Measurements from ENCODE around the gene MICAL2. TPM values are rescaled to one million over a fixed set of nuclear protein-coding genes. Genes with fewer than 3 reads are reported as not detected.

The MICAL2 gene
- total RNA-seq, 3 donors from 2014 or later = 263 to 384 (median 312) TPM

DNA sequence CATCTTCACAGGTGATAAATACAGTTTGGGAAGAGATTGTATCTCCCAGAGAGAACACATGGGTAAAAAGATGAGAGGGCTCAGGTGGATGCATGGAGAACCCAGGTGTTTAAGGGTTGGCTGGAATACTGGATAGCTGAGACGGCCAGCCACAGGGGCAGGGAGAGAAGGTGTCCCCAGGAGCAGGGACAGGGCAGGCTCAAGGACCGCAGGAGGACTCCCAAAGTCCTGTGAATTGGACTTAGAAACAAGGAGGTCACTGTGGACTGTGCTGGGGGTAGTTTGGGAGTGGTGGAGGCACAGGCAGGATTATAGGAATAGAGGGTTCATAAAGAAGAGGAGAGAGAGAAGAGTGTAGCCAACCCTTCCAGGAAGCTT lies 163.2 kb downstream of the MICAL2 start:
- TF ChIP-seq, protein P1, sequence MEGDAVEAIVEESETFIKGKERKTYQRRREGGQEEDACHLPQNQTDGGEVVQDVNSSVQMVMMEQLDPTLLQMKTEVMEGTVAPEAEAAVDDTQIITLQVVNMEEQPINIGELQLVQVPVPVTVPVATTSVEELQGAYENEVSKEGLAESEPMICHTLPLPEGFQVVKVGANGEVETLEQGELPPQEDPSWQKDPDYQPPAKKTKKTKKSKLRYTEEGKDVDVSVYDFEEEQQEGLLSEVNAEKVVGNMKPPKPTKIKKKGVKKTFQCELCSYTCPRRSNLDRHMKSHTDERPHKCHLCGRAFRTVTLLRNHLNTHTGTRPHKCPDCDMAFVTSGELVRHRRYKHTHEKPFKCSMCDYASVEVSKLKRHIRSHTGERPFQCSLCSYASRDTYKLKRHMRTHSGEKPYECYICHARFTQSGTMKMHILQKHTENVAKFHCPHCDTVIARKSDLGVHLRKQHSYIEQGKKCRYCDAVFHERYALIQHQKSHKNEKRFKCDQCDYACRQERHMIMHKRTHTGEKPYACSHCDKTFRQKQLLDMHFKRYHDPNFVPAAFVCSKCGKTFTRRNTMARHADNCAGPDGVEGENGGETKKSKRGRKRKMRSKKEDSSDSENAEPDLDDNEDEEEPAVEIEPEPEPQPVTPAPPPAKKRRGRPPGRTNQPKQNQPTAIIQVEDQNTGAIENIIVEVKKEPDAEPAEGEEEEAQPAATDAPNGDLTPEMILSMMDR (IDR thresholded peaks at IDR 0.05) = no peak
- no peaks in the 10 kb centered on the region for H3K4me1 ChIP-seq (ENCODE audit: low read depth)
- ATAC-seq (no peak), DNase-seq (no peak)
- H3K9me3 ChIP-seq = no peaks in the 10 kb centered on the region
- H3K4me3 ChIP-seq = no peak overlapping the region
- intact Hi-C loops (cut with DNase I, micrococcal nuclease) = no loop called here
- no peaks in the 10 kb centered on the region for H3K36me3 ChIP-seq (ENCODE audit: low read depth)

DNA sequence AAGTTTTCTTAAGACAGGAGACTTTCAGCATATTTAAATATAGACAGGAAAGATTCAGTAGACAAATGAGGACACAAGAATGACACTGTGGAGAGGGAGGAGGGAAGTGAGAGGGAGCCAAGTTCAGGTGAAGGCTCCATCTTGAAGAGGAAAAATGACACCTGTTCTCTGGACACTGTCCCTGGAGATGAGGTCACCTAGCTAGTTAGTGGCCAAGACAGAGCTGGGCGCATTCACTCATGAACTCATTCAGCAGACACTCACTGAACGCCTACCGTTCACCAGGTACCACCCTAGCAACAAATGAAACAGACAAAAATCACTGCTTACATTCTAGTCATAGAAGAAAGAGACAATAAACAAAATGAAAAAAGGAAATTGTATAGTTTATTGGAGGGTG lies 163.7 kb downstream of the MICAL2 start:
- Histone ChIP-seq H3K4me1 (ENCODE audit: low read depth) (no peaks in the 10 kb centered on the region), H3K4me3 (no peak overlapping the region), H3K9me3 (no peaks in the 10 kb centered on the region), H3K36me3 (ENCODE audit: low read depth) (no peaks in the 10 kb centered on the region)
- TF ChIP-seq, protein P1 (IDR thresholded peaks at IDR 0.05) = no peak
- ATAC-seq (no peak), DNase-seq (no peak)
- intact Hi-C loops (cut with DNase I, micrococcal nuclease) = no loop called here

DNA sequence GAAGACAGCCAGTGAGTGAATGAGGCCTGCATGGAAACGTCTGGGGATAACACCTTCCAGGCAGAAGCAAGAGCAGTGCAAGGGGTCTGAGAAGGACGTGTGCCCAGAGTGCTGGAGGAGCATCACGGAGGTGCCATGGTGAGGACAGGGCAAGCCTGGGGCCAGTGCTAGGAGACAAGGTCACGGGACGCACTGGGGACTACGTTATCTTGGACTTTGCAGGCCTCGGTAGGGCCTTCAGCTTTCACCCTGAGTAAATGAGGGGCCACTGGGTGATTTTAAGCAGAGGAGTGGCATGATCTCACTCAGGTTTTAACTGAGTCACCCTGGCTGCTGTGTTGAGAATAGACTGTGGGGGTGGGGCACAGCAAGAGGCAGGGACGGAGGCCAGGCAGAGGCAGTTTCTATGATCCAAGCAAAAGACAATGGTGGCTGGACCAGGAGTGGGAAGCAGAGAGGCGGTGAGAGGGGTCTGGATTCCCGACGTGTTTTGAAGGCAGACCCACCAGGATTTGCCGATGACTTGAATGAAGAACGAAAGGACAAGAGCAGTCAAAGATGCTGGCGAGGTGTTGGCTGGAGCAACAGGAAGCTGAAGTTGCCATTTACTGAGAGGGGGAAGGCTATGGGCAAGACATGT lies 164.3 kb downstream of the MICAL2 start:
- no peak for ATAC-seq
- DNase-seq = no peak
- TF ChIP-seq, protein P1 (IDR thresholded peaks at IDR 0.05) = no peak
- Histone ChIP-seq H3K9me3 (no peaks in the 10 kb centered on the region), H3K4me3 (no peak overlapping the region), H3K36me3 (ENCODE audit: low read depth) (no peaks in the 10 kb centered on the region), H3K4me1 (ENCODE audit: low read depth) (no peaks in the 10 kb centered on the region)
- intact Hi-C loops (cut with DNase I, micrococcal nuclease) = no loop called here

DNA sequence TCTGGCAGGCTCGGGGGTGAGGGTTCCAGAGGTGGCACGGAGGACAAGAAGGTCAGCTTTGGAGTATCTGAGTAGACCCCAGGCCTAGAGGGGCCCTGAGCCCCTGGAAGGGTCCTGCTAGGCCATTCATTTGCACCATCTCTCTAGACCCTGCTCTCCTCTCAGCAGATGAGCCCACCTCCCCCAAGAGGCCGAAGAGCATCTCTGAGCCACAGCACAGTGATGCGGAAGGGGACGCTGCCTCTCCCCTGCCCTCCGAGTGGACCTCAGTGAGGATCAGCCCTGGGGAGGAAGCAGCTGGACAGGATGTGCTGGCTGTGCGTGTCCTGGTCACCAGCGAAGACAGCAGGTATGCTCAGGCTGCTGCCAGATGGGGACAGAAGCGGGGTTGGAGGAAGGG lies 165.4 kb downstream of the MICAL2 start:
- ATAC-seq = no peak
- intact Hi-C loops (cut with DNase I, micrococcal nuclease) = no loop called here
- H3K9me3 ChIP-seq = no peaks in the 10 kb centered on the region
- H3K4me3 ChIP-seq = no peak overlapping the region
- TF ChIP-seq, protein P1 (IDR thresholded peaks at IDR 0.05) = no peak
- no peaks in the 10 kb centered on the region for H3K4me1 ChIP-seq (ENCODE audit: low read depth)
- no peaks in the 10 kb centered on the region for H3K36me3 ChIP-seq (ENCODE audit: low read depth)
- DNase-seq = no peak

DNA sequence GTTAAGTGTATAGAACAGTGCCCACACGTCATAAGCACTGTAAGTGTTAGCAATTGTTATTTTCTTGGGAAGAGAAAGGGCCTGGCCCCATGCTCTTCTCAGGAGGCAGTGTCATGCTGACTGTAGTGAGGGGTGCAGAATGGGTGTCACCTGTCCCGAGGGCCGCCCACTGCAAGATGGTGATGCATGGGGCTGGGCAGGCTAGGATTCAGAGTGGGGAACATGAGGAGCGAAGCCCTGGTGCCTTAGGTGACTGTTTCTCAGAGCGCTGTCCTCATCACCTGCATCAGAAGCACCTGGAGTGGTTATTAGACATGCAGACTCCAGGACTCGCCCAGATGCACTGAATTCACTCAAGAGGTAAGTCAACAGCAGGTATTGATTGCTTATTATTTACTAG lies 166.0 kb downstream of the MICAL2 start:
- Histone ChIP-seq H3K4me1 (ENCODE audit: low read depth) (no peaks in the 10 kb centered on the region), H3K9me3 (no peaks in the 10 kb centered on the region), H3K36me3 (ENCODE audit: low read depth) (no peaks in the 10 kb centered on the region), H3K4me3 (no peak overlapping the region)
- no peak for DNase-seq
- ATAC-seq = no peak
- intact Hi-C loops (cut with DNase I, micrococcal nuclease) = no loop called here
- TF ChIP-seq, protein P1 (IDR thresholded peaks at IDR 0.05) = no peak
